ENCODE data around the gene SERPINB12. TPM values are rescaled to one million over a fixed set of nuclear protein-coding genes. Genes with fewer than 3 reads are reported as not detected.

Gene SERPINB12
- total RNA-seq, 2 donors from 2014 or later, result not detected

DNA sequence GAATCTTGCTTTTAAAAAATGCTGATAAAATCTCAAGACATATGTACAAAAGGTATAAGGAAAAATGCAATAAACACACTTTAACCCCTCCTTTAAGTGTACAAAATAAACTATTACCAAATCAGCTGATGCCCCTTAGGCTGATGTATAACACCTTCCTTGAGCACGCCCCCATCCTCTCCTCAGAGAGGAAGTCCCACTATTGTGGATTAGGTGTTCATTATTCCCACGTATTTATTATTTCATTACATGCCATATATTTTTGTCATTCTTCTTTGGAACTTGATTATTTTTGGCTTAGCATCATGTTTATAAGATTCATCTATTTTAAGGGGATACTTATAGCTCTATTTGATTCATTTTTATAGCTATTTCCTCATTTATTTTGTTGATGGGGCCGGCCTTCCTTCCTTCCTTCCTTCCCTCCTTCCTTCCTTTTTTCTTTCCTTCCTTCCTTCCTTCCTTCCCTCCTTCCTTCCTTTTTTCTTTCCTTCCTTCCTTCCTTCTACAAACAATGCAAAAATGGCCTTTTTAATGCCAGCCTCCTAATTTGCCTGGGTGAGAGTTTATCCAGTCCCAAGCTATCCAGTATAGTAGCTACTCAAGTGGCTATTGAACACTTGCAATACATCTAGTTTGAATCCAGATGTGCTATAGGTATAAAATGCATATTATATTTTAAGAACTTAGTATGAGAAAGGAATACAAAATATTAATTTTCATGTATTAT is 49.0 kb downstream of the SERPINB12 start:
- ATAC-seq (replicated peaks in 1 of 2) (no peak), DNase-seq (no peak)
- Mint-ChIP-seq H3K9me3 (no peaks in the 10 kb centered on the region), H3K4me1 (ENCODE audit: low read depth) (no peaks in the 10 kb centered on the region), H3K27ac (no peak overlapping the region), H3K4me3 (no peak overlapping the region), H3K36me3 (ENCODE audit: insufficient read depth in 2 of 2) (no peaks in the 10 kb centered on the region), H3K27me3 (ENCODE audit: low read depth) (no peaks in the 10 kb centered on the region)

DNA sequence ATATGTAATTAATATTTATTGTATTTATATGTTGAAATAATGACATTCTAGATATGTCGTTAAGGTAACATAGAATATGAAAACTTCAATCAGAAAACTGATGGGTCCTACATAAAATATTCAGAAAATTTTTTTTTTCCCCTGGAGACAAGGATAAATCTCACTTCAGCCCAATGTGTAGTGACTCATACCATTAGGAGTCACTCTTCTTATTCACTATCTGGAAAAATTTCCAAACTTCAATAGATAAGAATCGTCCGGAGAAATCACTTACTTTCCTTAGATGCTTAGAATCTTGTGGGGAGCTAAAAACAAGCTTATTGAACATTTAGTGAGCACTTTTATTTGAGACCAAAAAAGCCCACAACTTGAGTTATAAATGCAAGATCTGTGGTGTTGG is 49.6 kb downstream of the SERPINB12 start:
- H3K4me1 Mint-ChIP-seq (ENCODE audit: low read depth), result no peaks in the 10 kb centered on the region
- H3K27ac Mint-ChIP-seq, result no peak overlapping the region
- no peak overlapping the region for H3K4me3 Mint-ChIP-seq
- DNase-seq (no peak), ATAC-seq (replicated peaks in 1 of 2) (no peak)
- no peaks in the 10 kb centered on the region for H3K27me3 Mint-ChIP-seq (ENCODE audit: low read depth)
- H3K36me3 Mint-ChIP-seq (ENCODE audit: insufficient read depth in 2 of 2), result no peaks in the 10 kb centered on the region
- no peaks in the 10 kb centered on the region for H3K9me3 Mint-ChIP-seq

GRCh38 chr18:63592471-63592870 is 50.3 kb downstream of the SERPINB12 start:
- H3K9me3 Mint-ChIP-seq, result no peaks in the 10 kb centered on the region
- H3K27me3 Mint-ChIP-seq (ENCODE audit: low read depth), result no peaks in the 10 kb centered on the region
- H3K4me3 Mint-ChIP-seq, result no peak overlapping the region
- H3K27ac Mint-ChIP-seq, result no peak overlapping the region
- H3K36me3 Mint-ChIP-seq (ENCODE audit: insufficient read depth in 2 of 2), result no peaks in the 10 kb centered on the region
- DNase-seq, result no peak
- no peak for ATAC-seq (replicated peaks in 1 of 2)
- no peaks in the 10 kb centered on the region for H3K4me1 Mint-ChIP-seq (ENCODE audit: low read depth)

DNA sequence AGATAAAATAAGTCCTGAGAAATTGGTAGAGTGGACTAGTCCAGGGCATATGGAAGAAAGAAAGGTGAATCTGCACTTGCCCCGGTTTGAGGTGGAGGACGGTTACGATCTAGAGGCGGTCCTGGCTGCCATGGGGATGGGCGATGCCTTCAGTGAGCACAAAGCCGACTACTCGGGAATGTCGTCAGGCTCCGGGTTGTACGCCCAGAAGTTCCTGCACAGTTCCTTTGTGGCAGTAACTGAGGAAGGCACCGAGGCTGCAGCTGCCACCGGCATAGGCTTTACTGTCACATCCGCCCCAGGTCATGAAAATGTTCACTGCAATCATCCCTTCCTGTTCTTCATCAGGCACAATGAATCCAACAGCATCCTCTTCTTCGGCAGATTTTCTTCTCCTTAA is 54.8 kb downstream of the SERPINB12 start:
- no peaks in the 10 kb centered on the region for H3K36me3 Mint-ChIP-seq (ENCODE audit: insufficient read depth in 2 of 2)
- no peaks in the 10 kb centered on the region for H3K4me1 Mint-ChIP-seq (ENCODE audit: low read depth)
- ATAC-seq (replicated peaks in 1 of 2), result no peak
- no peak for DNase-seq
- H3K4me3 Mint-ChIP-seq, result no peak overlapping the region
- H3K9me3 Mint-ChIP-seq, result no peaks in the 10 kb centered on the region
- no peak overlapping the region for H3K27ac Mint-ChIP-seq
- H3K27me3 Mint-ChIP-seq (ENCODE audit: low read depth), result no peaks in the 10 kb centered on the region

GRCh38 chr18:63603355-63603754 is 61.2 kb downstream of the SERPINB12 start:
- DNase-seq (no peak), ATAC-seq (replicated peaks in 1 of 2) (no peak)
- H3K4me3 Mint-ChIP-seq, result no peak overlapping the region
- H3K27ac Mint-ChIP-seq, result peak overlapping the region; percentile 60
- H3K4me1 Mint-ChIP-seq (ENCODE audit: low read depth), result peaks cover 6% of the 10 kb centered on the region
- no peaks in the 10 kb centered on the region for H3K36me3 Mint-ChIP-seq (ENCODE audit: insufficient read depth in 2 of 2)
- H3K27me3 Mint-ChIP-seq (ENCODE audit: low read depth), result peaks cover 7% of the 10 kb centered on the region
- H3K9me3 Mint-ChIP-seq, result no peaks in the 10 kb centered on the region

- H3K36me3 Mint-ChIP-seq (ENCODE audit: insufficient read depth in 2 of 2), result no peaks in the 10 kb centered on the region
Measured at GRCh38 chr18:63603772-63604171, 61.6 kb downstream of the SERPINB12 start.

DNA sequence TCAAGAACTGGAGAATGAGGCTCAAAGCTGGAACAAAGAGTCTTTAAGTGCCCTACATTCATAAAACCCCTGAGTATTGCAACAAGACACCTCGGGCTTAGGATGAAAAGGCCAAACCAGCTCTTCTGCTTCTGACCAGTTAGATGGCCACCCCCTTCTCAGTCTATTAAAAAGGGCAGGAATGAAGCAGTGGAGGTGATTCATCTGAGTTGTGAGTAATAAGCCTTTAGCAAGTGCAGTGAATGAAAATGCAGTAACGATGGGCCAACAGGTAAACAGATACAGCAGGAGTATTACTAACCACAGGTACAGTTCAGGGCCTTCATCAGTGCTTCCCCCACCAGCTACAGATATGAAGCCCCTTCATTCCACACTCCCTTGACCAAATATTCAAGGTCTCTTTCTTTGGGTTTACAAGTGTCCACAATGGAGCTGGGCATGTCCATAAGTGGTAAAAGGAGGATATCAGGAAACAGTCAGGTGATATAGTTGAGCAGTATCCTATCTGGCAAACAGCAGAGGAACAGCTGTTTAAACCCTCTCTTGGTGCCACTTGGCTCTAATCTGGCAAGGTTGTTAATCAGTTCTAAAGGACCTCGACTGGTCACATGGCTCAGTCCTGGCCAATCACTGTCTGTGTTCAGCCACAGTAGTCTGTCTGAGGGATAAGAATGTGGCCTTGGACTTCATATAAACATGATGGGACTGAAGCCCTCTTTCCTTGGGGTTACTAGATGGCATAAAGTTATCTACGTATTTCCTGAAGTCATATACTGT is 62.8 kb downstream of the SERPINB12 start:
- H3K27me3 Mint-ChIP-seq (ENCODE audit: low read depth), result peaks cover 7% of the 10 kb centered on the region
- ATAC-seq (replicated peaks in 1 of 2) (peak in 1 of 2 donors; percentile 15), DNase-seq (no peak)
- peaks cover 6% of the 10 kb centered on the region for H3K4me1 Mint-ChIP-seq (ENCODE audit: low read depth)
- H3K9me3 Mint-ChIP-seq, result no peaks in the 10 kb centered on the region
- H3K36me3 Mint-ChIP-seq (ENCODE audit: insufficient read depth in 2 of 2), result no peaks in the 10 kb centered on the region
- H3K4me3 Mint-ChIP-seq, result no peak overlapping the region
- H3K27ac Mint-ChIP-seq, result no peak overlapping the region

More at GRCh38 chr18:63603772-63604171, 61.6 kb downstream of the SERPINB12 start:
- no peak overlapping the region for H3K4me3 Mint-ChIP-seq
- ATAC-seq (replicated peaks in 1 of 2), result peak in 1 of 2 donors; percentile 36
- peaks cover 6% of the 10 kb centered on the region for H3K4me1 Mint-ChIP-seq (ENCODE audit: low read depth)
- peaks cover 7% of the 10 kb centered on the region for H3K27me3 Mint-ChIP-seq (ENCODE audit: low read depth)
- H3K9me3 Mint-ChIP-seq, result no peaks in the 10 kb centered on the region
- H3K27ac Mint-ChIP-seq, result peak overlapping the region; percentile 32
- DNase-seq, result no peak

GRCh38 chr18:63606526-63606925 is 64.4 kb downstream of the SERPINB12 start:
- Mint-ChIP-seq H3K4me1 (ENCODE audit: low read depth) (peaks cover 6% of the 10 kb centered on the region), H3K4me3 (no peak overlapping the region), H3K27ac (no peak overlapping the region), H3K27me3 (ENCODE audit: low read depth) (peaks cover 7% of the 10 kb centered on the region), H3K9me3 (no peaks in the 10 kb centered on the region), H3K36me3 (ENCODE audit: insufficient read depth in 2 of 2) (no peaks in the 10 kb centered on the region)
- no peak for ATAC-seq (replicated peaks in 1 of 2)
- DNase-seq, result no peak

DNA sequence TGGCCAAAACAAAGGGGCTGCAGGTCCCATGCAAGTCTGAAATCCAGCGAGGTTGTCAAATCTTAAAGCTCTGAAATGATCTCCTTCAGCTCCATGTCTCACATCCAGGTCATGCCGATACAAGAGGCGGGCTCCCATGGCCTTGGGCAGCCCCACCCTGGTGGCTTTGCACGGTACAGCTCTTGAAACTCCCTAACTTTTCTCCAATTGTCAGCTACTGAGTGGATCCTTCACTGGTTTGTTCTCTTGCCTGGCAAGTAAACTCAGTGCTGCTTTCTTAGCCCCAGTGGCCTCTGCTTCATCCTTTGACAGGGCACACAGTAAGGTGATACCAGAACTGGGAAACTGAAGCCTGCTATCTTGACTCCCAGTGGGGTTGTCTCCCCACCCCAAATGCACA is 71.3 kb downstream of the SERPINB12 start:
- ATAC-seq (replicated peaks in 1 of 2), result no peak
- Mint-ChIP-seq H3K36me3 (ENCODE audit: insufficient read depth in 2 of 2) (no peaks in the 10 kb centered on the region), H3K27me3 (ENCODE audit: low read depth) (no peaks in the 10 kb centered on the region), H3K4me1 (ENCODE audit: low read depth) (no peaks in the 10 kb centered on the region), H3K27ac (no peak overlapping the region), H3K9me3 (no peaks in the 10 kb centered on the region), H3K4me3 (no peak overlapping the region)
- DNase-seq, result no peak

DNA sequence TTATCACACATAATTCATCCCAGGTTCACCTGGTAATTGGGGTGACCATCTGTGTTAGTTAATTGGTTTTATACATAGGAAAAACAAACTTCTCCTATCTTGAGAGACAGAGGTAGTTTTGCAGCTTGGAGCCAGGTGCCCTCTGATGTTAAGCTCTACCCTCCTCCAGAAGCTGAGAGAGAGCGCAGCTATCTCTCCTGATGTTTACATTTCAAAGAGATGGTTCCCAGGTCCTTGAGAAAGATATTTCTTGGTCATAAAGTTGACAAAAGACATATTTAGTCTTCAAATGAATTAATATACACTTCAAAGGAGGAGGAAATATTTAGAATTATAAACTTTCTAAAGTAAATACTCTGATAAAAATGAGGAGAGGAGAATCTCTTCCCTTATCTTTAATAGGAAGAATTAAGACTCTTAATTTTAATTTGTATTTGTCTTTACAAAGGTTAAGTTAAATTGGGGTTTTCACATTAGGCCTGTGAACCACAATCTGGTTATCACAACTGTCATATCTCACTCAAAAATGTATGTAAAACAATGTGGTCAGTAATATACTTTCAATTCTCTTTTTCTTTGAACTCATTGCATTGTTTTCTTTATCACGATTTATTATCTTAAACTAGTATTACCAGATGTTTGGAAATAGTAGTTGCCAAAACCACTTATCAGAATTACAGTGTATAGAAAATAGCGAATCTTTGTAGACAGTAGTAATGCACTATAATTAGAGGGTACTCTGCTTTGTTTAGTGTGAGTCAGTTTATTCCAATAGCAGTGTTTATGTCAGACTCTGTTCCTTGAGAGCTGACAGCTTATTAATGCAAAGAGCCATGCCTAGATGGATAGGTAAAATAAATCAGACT is 75.1 kb downstream of the SERPINB12 start:
- Mint-ChIP-seq H3K4me3 (no peak overlapping the region), H3K36me3 (ENCODE audit: insufficient read depth in 2 of 2) (no peaks in the 10 kb centered on the region), H3K4me1 (ENCODE audit: low read depth) (no peaks in the 10 kb centered on the region), H3K27ac (no peak overlapping the region), H3K27me3 (ENCODE audit: low read depth) (no peaks in the 10 kb centered on the region), H3K9me3 (peaks cover 0 to 2% of the 10 kb centered on the region in 2 donors)
- ATAC-seq (replicated peaks in 1 of 2) (no peak), DNase-seq (no peak)

DNA sequence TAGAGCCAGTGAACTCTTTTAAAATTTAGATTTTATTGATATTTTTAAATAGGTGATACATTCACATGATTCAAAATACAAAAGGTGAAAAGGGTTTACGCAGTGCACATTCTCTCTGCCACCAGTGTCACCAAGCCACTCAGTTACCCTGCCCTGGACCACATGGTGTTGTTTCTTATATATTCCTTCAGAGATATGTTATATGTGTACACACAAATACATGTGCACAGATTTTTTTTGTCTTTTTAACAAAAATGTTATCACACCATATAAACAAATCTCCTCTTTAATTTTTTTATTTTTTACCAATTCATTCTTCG is 75.7 kb downstream of the SERPINB12 start:
- H3K27ac Mint-ChIP-seq, result no peak overlapping the region
- DNase-seq (no peak), ATAC-seq (replicated peaks in 1 of 2) (no peak)
- no peak overlapping the region for H3K4me3 Mint-ChIP-seq
- H3K27me3 Mint-ChIP-seq (ENCODE audit: low read depth), result no peaks in the 10 kb centered on the region
- H3K9me3 Mint-ChIP-seq, result peaks cover 2% of the 10 kb centered on the region in 2 donors
- H3K4me1 Mint-ChIP-seq (ENCODE audit: low read depth), result no peaks in the 10 kb centered on the region
- H3K36me3 Mint-ChIP-seq (ENCODE audit: insufficient read depth in 2 of 2), result no peaks in the 10 kb centered on the region

Measured in activated T-cell treated with anti-CD3 and anti-CD28 coated beads, Interleukin-2, amount 50 U/mL, for 72 hours (primary cell).